ENCODE measurements around the gene SOX1. TPM values are rescaled to one million over a fixed set of nuclear protein-coding genes. Genes with fewer than 3 reads are reported as not detected.

SOX1 gene
- total RNA-seq, 1 donor from 2014 or later = 1.7 TPM

- Mint-ChIP-seq H3K27me3 (ENCODE audit: unreplicated experiment) (peaks cover 29% of the 10 kb centered on the region), H3K4me1 (ENCODE audit: unreplicated experiment) (peaks cover 24% of the 10 kb centered on the region), H3K4me3 (ENCODE audit: unreplicated experiment) (no peak overlapping the region), H3K36me3 (ENCODE audit: low read depth, unreplicated experiment) (no peaks in the 10 kb centered on the region), H3K27ac (ENCODE audit: unreplicated experiment) (no peak overlapping the region), H3K9me3 (ENCODE audit: unreplicated experiment) (no peaks in the 10 kb centered on the region)
- DNase-seq (ENCODE audit: low spot score) = no peak
- TF ChIP-seq CTCF (IDR thresholded peaks at IDR 0.05; ENCODE audit: unreplicated experiment) = no peak
Observed at GRCh38 chr13:112067871-112068539, 1.1 kb downstream of the SOX1 start.

- no peak for DNase-seq (ENCODE audit: low spot score)
- peaks cover 25% of the 10 kb centered on the region for H3K27me3 Mint-ChIP-seq (ENCODE audit: unreplicated experiment)
- no peaks in the 10 kb centered on the region for H3K36me3 Mint-ChIP-seq (ENCODE audit: low read depth, unreplicated experiment)
- peaks cover 21% of the 10 kb centered on the region for H3K4me1 Mint-ChIP-seq (ENCODE audit: unreplicated experiment)
- no peak for TF ChIP-seq CTCF (IDR thresholded peaks at IDR 0.05; ENCODE audit: unreplicated experiment)
- H3K27ac Mint-ChIP-seq (ENCODE audit: unreplicated experiment) = no peak overlapping the region
- peak overlapping the region; percentile 74 for H3K4me3 Mint-ChIP-seq (ENCODE audit: unreplicated experiment)
- no peaks in the 10 kb centered on the region for H3K9me3 Mint-ChIP-seq (ENCODE audit: unreplicated experiment)
Observed at GRCh38 chr13:112068540-112069060, 1.7 kb downstream of the SOX1 start.

GRCh38 chr13:112069061-112069844 is 2.3 kb downstream of the SOX1 start:
- peaks cover 27% of the 10 kb centered on the region for H3K27me3 Mint-ChIP-seq (ENCODE audit: unreplicated experiment)
- H3K27ac Mint-ChIP-seq (ENCODE audit: unreplicated experiment) = no peak overlapping the region
- no peaks in the 10 kb centered on the region for H3K9me3 Mint-ChIP-seq (ENCODE audit: unreplicated experiment)
- H3K36me3 Mint-ChIP-seq (ENCODE audit: low read depth, unreplicated experiment) = no peaks in the 10 kb centered on the region
- peaks cover 28% of the 10 kb centered on the region for H3K4me1 Mint-ChIP-seq (ENCODE audit: unreplicated experiment)
- DNase-seq (ENCODE audit: low spot score) = no peak
- TF ChIP-seq CTCF (IDR thresholded peaks at IDR 0.05; ENCODE audit: unreplicated experiment) = no peak
- peak overlapping the region; percentile 74 for H3K4me3 Mint-ChIP-seq (ENCODE audit: unreplicated experiment)

- no peak for TF ChIP-seq CTCF (IDR thresholded peaks at IDR 0.05; ENCODE audit: unreplicated experiment)
- Mint-ChIP-seq H3K4me3 (ENCODE audit: unreplicated experiment) (no peak overlapping the region), H3K27ac (ENCODE audit: unreplicated experiment) (no peak overlapping the region), H3K27me3 (ENCODE audit: unreplicated experiment) (peaks cover 29% of the 10 kb centered on the region), H3K36me3 (ENCODE audit: low read depth, unreplicated experiment) (no peaks in the 10 kb centered on the region), H3K4me1 (ENCODE audit: unreplicated experiment) (peaks cover 32% of the 10 kb centered on the region), H3K9me3 (ENCODE audit: unreplicated experiment) (no peaks in the 10 kb centered on the region)
- DNase-seq (ENCODE audit: low spot score) = no peak
Observed at GRCh38 chr13:112069845-112070251, 2.9 kb downstream of the SOX1 start.

Data from endothelial cell (in vitro differentiated cells).